Activated CD8-positive, alpha-beta memory T cell treated with anti-CD3 and anti-CD28 coated beads, Interleukin-2, amount 50 U/mL, for 24 hours (primary cell): Measurements from ENCODE around the gene RIMS3.
A peak's percentile ranks its signal among the peaks of the same experiment; 100 is the strongest.
"Not testable (repeated sequence)": the region's sequence is repeated elsewhere in the genome, so short reads cannot be mapped to it uniquely, and the experiment has no call there.

Source experiments
- DNase-seq: peaks from one replicate; pipeline ENCODE4 v3.0.0-alpha.2; 2020; ENCODE audit errors: extremely low read depth

The RIMS3 gene

DNA sequence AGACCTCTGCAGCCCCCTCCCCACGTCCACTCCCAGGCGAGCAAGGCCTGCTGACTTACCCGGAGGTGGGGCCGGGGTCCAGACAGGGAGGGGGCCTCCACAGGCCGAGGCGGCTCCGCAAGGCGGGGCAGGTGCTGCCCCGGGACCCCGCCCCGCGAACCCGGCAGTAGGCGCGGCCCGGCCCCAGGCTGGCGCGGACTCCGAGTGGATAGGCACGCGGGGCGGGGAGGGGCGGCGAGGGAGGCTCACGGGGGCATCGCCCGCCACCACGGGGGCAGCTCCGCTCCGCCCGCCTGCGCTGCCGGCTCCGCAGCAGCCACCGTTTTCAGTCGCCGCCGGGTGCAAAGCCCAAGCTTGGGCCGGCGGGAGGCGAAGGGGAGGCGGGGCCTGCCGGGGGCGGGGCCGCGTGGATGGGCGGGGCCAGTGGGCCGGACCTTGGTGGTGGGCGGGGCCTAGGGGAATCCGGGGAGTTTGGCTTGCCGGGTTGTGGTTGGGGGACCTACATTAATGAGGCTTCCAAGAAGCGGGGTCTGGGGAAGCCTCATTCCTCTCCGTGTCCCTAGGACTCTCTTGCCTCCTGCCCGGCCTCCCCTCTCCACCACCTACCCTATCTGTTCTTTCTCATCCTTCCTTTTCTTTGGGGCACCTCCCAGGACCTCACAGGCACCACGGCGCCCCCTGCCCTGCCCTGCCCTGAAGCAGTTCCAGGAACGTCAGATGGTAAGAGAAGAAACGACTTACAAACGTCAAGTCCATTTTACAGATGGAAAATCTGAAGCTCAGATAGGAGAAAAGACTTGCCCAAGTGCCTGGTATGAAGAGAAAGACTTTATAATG, at the start of gene RIMS3:
Gene RIMS3 (minus strand): TSS at position 348 of the 837 bp plus-strand sequence. CDS start 23,757 bp downstream, outside the sequence.
- peak; percentile 37 for DNase-seq

DNA sequence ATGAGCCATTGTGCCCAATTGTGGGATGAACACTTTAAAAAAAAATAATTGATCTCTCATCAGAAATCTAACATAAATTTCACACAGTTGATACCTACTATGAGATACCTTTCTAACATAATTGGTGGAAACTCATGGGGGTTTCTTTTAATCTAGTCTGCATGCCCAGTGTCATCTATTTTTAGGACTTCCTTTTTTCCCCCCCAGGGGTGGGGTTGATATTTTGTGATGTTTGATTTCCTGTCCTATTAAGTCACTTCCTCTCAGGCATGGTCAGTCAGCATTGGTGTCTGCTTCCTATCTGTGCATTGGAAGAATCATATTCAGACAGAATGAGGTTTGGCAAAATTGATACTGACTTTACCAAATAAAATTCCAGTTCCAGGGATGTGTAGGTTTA, 47.5 kb upstream of the RIMS3 start:
- no peak for DNase-seq

DNA sequence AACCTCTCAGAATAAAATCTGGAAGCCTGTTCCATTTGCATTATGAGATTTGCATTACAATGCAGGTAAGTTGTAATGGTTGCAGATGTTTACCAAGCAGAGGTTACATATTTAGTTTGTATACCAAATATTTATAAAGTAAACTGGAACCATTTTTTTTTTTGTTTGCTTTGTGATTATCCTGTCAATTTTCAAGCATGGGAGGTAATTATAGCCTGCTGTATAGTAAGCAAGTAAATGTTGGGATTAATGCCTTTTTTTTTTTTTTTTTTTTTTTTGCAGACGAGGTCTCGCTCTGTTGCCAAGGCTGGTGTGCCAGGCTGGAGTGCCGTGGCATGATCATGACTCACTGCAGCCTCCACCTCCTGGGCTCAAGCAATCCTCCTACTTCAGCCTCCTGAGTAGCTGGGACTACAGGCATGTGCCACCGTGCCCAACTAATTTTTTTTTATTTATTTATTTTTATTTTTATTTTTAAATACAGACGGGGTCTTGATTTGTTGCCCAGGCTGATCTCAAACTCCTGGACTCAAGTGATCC, 47.0 kb upstream of the RIMS3 start:
- no peak for DNase-seq

DNA sequence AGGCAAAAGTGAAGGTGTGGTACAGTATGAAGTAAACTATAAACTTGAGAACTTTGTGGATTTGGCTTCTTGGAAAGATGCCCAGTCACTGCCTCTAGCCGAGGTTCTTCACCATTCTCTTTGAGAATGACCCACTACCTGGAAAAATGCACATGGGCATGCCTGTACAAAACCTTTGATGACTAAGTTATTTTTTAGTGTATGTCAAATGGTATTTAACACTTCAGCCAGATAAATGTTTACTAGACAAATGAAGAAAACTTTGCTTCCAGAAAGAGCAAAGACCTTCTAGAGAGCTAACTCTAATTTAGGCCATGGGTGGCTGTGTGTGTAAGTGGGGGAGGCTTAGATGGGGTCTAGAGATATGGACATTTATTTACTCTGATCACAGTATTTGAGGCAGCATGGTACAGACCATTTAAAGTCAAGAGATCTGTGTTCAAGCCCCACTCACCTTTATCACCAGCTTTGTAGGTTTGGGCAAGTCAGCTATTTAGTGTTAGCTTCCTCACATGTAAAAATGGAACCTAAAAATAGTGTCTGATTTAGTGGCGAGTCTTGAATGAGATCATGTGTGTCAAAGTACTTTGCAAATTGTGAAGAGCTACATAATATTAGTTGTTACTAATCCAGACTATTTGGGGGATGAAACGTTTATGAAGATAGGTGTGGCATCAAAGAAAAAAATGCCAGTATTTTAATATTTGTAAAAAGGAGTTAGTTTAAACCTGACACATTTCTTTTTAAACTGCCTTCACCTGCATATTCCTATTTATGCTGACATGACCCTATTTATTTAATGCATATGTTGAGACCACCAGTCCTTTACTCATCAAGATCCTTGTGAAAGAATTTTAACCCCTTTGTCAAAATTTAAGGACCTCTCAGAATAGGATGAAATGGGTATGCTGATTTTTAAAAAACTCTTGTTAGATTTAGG, 46.3 kb upstream of the RIMS3 start:
- no peak for DNase-seq

DNA sequence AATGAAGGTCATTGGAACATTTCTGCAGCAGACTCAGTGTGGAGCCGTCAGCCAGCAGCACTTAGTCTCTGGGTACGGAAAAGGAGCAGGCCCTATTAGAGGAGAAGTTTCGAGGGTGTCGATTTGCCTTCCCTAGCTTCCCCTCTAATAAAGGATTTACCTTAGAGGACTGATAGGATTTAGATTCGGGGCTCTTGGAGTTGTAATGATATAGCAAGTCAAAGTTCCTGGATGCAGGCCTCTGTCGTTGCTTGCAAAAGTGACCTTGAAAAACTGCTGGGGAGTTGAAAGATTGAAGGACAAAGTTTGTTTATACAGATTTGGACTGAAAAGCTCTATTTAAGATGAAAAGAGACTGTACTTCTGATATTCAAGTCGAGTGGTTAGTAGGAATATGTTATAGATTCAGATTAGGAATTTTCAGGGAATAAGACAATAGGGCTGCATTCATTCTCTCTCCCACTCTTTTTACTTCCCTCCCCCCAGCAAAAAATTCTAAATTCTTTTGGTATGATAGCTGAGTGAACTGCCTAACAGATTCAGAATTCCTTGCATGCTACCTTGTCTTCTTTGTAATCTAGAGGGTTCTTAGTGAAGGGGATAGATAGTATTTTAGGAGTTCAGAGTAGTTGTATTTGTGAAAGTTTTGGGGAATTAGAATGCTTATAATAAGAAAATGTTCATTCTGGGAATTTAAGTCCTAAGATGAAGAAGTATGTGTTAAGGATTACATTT, 45.3 kb upstream of the RIMS3 start:
- DNase-seq: no peak

DNA sequence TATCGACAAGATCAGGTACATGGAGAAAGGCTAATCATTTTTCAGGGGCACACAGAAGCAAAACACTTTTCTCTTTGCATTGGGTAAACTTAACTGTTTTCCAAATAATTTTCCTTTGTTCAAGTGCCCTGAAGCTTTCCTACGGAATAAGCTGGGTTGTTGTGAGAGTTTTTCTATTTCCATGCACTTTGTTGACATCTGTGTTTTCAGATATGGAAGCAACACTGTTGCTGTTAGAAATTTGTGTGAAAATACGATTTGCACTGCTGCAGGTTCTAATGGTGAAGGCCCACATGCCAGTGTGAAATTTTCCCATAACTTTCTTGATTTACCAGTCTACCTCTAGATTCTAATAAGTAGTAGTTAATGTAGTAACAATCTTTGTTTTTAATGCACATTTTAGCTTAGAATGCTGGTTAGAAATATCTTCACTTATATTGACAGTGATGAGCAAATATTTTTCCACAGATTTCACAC, 44.4 kb upstream of the RIMS3 start:
- no peak for DNase-seq

DNA sequence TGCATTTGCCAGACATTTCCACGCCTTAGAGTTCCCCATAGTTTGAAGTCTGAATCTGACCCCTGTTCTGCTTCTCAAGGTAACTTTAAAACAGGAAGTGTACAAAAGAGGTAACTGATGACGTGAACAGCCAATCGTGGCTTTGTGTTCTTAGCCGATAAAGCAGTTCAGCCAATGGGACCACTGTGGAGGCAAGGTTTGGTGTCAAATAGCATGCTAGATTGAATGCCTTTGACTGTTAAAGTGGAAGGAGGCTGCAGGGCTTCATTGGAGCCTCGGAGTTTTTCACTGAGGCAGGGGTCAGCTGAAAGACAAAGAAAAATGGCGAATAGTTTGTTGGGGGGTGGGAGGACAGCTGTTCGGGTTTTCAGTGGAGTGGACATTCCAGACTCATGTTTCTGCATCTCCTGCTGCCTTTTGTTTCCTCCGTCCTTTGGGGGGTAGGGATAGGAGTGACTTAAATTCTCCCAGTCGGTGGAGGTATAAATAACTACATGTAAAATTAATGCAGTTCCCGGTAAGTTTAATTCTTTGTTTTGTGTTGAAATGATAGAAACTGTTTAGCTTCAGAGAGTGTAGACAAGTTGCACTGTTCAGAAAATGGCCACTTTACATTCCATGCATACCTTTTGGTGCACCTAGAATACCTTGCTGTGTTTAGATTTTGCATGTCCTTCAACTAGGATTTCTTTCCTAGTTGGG, 43.8 kb upstream of the RIMS3 start:
- peak; percentile 40 for DNase-seq

DNA sequence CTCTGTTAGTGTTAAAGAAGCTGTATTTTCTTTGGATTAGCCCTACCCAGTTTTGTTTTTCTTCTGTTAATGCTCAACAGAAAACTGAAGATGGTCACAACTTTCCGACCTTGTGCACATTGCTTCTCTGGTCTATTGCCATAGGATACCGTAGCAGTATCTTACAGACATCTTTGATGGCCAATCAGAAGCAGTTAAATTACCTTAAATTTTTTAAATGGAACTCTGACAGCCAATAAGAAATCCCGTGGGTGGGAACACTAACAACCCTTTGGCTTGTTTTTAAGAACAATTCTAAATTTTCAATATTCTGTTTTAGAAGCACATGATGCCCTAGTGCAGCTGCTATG, 43.2 kb upstream of the RIMS3 start:
- no peak for DNase-seq

DNA sequence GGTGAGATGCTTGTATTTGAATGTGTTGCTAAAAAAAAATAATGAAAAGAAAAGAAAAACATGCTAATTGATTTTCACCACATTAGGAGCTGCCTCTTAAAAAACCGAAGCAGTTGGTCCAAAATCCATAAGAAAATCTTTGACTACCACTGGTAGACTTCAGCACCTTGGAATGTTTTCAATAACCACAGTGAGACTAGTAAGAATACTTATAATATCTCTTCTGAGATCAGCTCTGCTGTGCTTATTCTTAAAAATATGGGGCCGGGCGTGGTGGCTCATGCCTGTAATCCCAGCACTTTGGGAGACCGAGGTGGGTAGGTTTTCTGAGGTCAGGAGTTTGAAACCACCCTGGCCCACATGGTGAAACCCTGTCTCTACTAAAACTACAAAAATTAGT, 41.1 kb upstream of the RIMS3 start:
- DNase-seq: no peak

DNA sequence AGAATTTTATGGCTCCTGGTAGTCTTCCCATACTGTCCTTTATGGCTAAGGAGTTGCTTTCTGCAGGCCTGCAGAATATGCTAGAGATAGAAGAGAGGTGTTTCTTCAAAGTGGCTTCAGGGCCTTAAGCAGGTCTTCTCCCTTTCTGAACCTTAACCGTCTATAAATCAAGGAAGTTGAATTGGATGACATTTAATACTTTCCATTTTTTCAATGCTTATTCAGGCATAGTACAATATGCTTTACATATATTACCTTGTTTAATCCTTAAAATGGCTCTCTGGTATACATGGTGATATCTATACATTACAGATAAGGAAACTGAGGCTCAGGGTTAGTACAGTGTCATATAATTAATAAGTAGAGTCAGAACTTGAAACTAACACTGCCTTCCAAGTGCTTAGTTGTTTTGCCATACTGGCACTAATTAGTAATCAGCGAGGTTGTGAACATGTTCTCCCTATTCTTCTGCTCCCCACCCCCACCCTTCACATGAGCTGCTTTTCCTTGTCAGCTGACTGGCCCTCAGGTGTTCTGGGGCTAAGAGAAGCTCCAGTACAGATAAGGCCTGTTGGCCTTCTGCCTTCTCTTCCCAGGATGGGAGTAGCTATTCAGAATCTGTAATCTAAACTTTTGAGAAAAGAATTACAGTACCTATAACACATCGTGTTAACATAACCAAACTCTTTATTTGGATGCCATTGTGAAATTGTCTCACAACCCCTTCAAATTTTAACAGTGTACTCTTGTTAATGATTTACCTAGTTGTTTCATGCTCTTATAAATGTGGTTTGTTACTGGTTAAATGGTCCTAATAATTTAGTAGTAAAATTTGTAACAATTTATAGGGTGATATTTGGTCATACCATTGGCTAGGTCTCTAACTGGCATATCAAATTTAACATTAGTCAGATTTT, 39.6 kb upstream of the RIMS3 start:
- DNase-seq: no peak

DNA sequence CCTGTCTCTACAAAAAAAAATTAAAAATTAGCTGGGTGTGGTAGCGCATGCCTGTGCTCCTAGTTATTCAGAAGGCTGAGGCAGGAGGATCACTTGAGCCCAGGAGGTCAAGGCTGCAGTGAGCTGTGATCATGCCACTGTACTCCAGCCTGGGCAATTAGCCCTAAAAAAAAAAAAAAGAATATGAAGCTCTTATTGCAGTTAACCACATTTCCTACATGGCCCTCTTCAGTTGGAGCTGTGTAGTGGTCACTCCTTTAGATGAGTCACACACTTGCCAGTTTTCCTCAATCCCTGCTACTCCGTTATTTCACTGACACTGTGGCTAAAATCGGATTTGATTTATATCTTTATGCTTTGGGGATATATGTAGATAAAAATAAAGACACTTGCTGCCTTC, 37.8 kb upstream of the RIMS3 start:
- no peak for DNase-seq

DNA sequence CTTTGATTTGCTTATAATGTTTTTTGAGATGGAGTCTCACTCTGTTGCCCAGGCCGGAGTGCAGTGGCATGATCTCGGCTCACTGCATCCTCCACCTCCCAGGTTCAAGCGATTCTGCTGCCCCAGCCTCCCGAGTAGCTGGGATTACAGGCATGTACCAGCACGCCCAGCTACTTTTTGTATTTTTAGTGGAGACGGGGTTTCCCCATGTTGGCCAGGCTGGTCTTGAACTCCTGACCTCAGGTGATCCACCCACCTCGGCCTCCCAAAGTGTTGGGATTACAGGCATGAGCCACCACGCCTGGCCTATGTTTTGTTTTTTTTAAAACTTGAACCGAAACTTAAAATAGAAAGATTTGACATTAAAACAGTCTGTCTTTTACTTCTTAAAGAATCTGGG, 37.3 kb upstream of the RIMS3 start:
- DNase-seq: not testable (repeated sequence)

DNA sequence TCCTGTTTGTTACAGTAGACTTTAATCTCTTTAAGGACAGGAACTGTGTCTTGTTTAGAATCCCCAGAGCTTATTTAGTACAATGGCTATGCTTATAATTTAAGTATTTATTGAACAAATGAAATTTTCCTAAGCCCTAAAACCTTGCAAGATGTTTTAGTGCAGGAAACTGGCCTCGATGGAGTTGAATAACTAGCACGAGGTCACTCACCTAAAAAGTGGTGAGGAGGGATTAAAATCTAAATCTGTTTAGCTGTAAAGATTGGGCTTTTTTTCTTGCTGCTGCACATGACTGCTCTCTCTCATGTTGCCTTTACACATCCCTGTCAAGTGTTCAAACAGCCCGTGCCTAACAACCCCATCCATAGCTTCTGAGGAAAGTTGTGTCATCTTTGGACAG, 36.2 kb upstream of the RIMS3 start:
- no peak for DNase-seq

DNA sequence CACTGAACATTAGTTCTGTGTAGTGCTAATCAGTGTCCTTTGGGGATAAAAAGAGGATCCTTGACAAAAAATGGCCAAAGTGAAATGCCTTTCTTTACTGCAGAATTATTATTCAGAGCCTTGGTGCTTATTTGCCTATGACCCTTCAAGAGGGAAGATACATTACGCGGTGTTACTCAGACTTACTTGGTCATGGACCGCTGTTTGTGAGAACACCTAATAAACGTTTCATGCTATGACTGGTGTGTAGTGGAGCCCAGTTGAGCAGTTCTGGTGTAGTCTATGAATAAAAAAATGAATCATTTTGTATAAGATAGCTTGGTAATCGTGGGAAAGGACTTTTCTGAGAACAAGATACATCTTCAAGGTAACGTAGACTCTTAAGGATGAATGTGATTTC, 34.3 kb upstream of the RIMS3 start:
- no peak for DNase-seq

DNA sequence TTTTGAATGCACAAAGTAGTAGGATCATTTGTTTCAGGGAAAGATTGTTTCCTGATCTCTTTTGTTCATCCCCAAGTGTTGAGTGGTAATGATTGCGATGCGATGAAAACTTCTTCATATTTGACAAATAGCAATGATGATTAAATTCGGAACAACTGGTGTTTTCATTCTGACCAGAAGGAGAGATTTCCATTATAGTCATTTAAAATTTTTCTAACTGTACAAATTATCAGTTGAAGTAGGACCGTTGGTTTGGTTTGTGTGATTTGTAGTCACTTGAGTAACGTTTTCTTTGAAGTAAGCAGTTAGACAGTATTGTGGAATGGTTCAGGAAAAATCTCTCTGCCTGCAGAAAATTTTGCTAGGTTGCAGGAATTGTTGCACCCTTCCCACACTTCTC, 32.0 kb upstream of the RIMS3 start:
- no peak for DNase-seq

DNA sequence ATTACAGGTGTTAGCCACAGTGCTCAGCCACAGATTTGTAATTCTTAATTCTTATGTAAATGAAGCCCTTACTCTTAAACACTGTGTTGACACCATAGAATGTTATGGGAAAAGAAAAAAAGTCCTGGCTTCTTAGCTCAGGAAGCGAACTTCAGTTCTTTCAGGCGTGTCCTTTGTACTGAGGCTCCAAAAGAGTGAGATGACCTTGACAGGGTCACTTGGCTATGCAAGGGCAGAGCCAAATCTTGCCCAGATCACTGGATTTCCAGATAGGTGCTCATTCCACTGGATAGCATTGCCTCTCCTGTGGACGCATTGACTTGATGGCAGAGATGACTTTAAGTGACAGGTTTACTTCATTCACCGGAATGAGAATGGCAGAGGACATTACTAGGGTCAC, 30.8 kb upstream of the RIMS3 start:
- DNase-seq: no peak

DNA sequence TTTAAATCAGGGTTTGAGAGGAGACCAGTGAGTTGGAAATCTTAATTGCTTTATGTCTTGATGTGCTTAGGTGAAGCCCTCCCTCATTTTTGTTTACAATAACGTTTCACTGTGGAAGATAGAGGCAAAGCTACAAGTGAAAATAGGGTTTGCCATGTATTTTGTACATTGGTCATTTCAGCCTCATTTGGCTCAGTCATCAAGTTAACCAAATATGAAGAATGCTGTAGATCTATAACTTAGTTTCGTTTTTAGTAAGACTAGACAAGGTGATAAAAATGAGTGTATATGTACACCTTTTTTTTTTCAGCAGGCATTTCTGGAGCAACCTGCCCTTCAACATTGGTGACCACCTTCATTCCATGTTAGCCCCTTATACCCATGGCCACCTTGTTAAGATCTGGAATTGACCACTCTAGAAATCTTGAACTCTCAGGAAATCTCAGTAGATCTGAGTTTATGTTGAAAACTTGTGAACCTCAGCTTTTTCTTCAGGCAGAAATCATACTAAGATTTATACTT, 28.9 kb upstream of the RIMS3 start:
- no peak for DNase-seq

DNA sequence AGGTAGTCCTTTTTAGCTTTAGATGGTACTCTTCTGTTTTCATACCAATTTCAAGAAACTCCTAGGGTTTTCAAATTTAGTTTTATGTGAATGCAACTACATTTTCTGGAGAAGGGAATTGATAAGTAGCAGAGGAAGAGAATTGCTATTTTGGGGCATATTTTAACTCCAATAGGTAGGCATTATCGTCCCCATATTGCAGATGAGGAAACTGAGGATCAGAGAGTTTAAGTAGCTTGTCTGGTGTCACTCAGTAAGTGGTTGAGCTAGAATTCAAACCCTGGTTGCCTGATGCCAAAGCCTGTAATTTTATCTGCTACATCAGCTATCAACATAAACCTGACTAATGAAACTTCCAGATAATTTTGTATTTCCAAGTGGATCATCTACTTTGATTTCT, 27.9 kb upstream of the RIMS3 start:
- no peak for DNase-seq

DNA sequence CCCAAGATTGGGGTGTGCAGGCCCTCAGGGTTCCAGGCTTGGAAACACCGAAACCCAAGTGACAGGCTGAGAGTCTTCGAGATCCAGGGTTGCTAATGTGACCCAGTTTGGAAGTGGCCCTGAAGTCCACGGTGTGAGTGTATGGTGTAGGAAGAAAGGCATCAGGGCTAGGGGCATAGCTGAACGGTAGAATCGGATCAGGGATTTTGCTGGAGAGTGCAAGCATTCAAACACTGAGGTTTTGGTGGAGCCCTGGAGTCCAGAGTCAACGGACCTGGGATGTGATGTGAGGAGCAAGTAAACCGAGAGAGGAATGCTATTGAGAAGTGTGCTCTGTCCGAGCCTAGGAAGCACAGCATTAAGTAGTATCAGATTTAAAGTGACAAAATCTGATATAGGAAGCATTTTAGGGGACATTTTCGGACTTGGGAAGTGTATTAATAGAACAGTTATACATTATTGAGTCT, 27.0 kb upstream of the RIMS3 start:
- DNase-seq: no peak
